Measurements from ENCODE around the gene CADPS2.

Gene CADPS2

GRCh38 chr7:122577449-122578003 is 308.7 kb downstream of the CADPS2 start:
- Histone ChIP-seq H3K27me3 (ENCODE audit: control insufficient read depth, insufficient read depth, low read length) (no peaks in the 10 kb centered on the region), H3K27ac (ENCODE audit: low read depth, low read length) (no peak overlapping the region), H3K4me1 (ENCODE audit: control insufficient read depth, insufficient read depth, low read length) (peaks cover 9% of the 10 kb centered on the region; the same call in 1 of the 2 replicates), H3K36me3 (ENCODE audit: control insufficient read depth, insufficient read depth, low read length) (0 out of 2 replicates have a peak, but pooled peaks cover 4% of the 10 kb centered on the region), H3K9me3 (ENCODE audit: control insufficient read depth, insufficient read depth, low read length) (no peaks in the 10 kb centered on the region), H3K4me3 (ENCODE audit: low read depth, low read length) (no peak overlapping the region), H3K9ac (ENCODE audit: low read depth, low read length) (no peak overlapping the region)

GRCh38 chr7:122572706-122573105 is 313.6 kb downstream of the CADPS2 start:
- H3K4me1 ChIP-seq (ENCODE audit: control insufficient read depth, insufficient read depth, low read length) = no peaks in the 10 kb centered on the region
- H3K27ac ChIP-seq (ENCODE audit: low read depth, low read length) = no peak overlapping the region
- no peak overlapping the region for H3K4me3 ChIP-seq (ENCODE audit: low read depth, low read length)
- no peaks in the 10 kb centered on the region for H3K36me3 ChIP-seq (ENCODE audit: control insufficient read depth, insufficient read depth, low read length)
- no peaks in the 10 kb centered on the region for H3K27me3 ChIP-seq (ENCODE audit: control insufficient read depth, insufficient read depth, low read length)
- no peak overlapping the region for H3K9ac ChIP-seq (ENCODE audit: low read depth, low read length)
- H3K9me3 ChIP-seq (ENCODE audit: control insufficient read depth, insufficient read depth, low read length) = no peaks in the 10 kb centered on the region

- H3K9ac ChIP-seq (ENCODE audit: low read depth, low read length) = no peak overlapping the region
- H3K27me3 ChIP-seq (ENCODE audit: control insufficient read depth, insufficient read depth, low read length) = no peaks in the 10 kb centered on the region
- no peaks in the 10 kb centered on the region for H3K36me3 ChIP-seq (ENCODE audit: control insufficient read depth, insufficient read depth, low read length)
- H3K4me3 ChIP-seq (ENCODE audit: low read depth, low read length) = no peak overlapping the region
- H3K9me3 ChIP-seq (ENCODE audit: control insufficient read depth, insufficient read depth, low read length) = no peaks in the 10 kb centered on the region
- H3K27ac ChIP-seq (ENCODE audit: low read depth, low read length) = no peak overlapping the region
- H3K4me1 ChIP-seq (ENCODE audit: control insufficient read depth, insufficient read depth, low read length) = peaks cover 18% of the 10 kb centered on the region
These were observed 324.9 kb downstream of the CADPS2 start for GRCh38 chr7:122561326-122561725.

GRCh38 chr7:122556873-122557542 is 329.3 kb downstream of the CADPS2 start:
- H3K4me3 ChIP-seq (ENCODE audit: low read depth, low read length) = no peak overlapping the region
- no peaks in the 10 kb centered on the region for H3K27me3 ChIP-seq (ENCODE audit: control insufficient read depth, insufficient read depth, low read length)
- no peaks in the 10 kb centered on the region for H3K36me3 ChIP-seq (ENCODE audit: control insufficient read depth, insufficient read depth, low read length)
- peaks cover 11% of the 10 kb centered on the region; the same call in 1 of the 2 replicates for H3K4me1 ChIP-seq (ENCODE audit: control insufficient read depth, insufficient read depth, low read length)
- no peak overlapping the region for H3K27ac ChIP-seq (ENCODE audit: low read depth, low read length)
- H3K9me3 ChIP-seq (ENCODE audit: control insufficient read depth, insufficient read depth, low read length) = no peaks in the 10 kb centered on the region
- H3K9ac ChIP-seq (ENCODE audit: low read depth, low read length) = no peak overlapping the region

GRCh38 chr7:122556219-122556618 is 330.0 kb downstream of the CADPS2 start:
- Histone ChIP-seq H3K9me3 (ENCODE audit: control insufficient read depth, insufficient read depth, low read length) (no peaks in the 10 kb centered on the region), H3K27ac (ENCODE audit: low read depth, low read length) (no peak overlapping the region), H3K27me3 (ENCODE audit: control insufficient read depth, insufficient read depth, low read length) (no peaks in the 10 kb centered on the region), H3K4me3 (ENCODE audit: low read depth, low read length) (no peak overlapping the region), H3K9ac (ENCODE audit: low read depth, low read length) (no peak overlapping the region), H3K4me1 (ENCODE audit: control insufficient read depth, insufficient read depth, low read length) (peaks cover 3% of the 10 kb centered on the region; the same call in 1 of the 2 replicates), H3K36me3 (ENCODE audit: control insufficient read depth, insufficient read depth, low read length) (no peaks in the 10 kb centered on the region)

GRCh38 chr7:122553761-122554160 is 332.5 kb downstream of the CADPS2 start:
- H3K27ac ChIP-seq (ENCODE audit: low read depth, low read length) = no peak overlapping the region
- H3K4me1 ChIP-seq (ENCODE audit: control insufficient read depth, insufficient read depth, low read length) = no peaks in the 10 kb centered on the region
- H3K27me3 ChIP-seq (ENCODE audit: control insufficient read depth, insufficient read depth, low read length) = no peaks in the 10 kb centered on the region
- no peak overlapping the region for H3K4me3 ChIP-seq (ENCODE audit: low read depth, low read length)
- H3K9ac ChIP-seq (ENCODE audit: low read depth, low read length) = no peak overlapping the region
- H3K36me3 ChIP-seq (ENCODE audit: control insufficient read depth, insufficient read depth, low read length) = no peaks in the 10 kb centered on the region
- H3K9me3 ChIP-seq (ENCODE audit: control insufficient read depth, insufficient read depth, low read length) = no peaks in the 10 kb centered on the region

- Histone ChIP-seq H3K9ac (ENCODE audit: low read depth, low read length) (no peak overlapping the region), H3K36me3 (ENCODE audit: control insufficient read depth, insufficient read depth, low read length) (no peaks in the 10 kb centered on the region), H3K27me3 (ENCODE audit: control insufficient read depth, insufficient read depth, low read length) (no peaks in the 10 kb centered on the region), H3K4me1 (ENCODE audit: control insufficient read depth, insufficient read depth, low read length) (no peaks in the 10 kb centered on the region), H3K27ac (ENCODE audit: low read depth, low read length) (no peak overlapping the region), H3K4me3 (ENCODE audit: low read depth, low read length) (no peak overlapping the region), H3K9me3 (ENCODE audit: control insufficient read depth, insufficient read depth, low read length) (no peaks in the 10 kb centered on the region)
These were observed 333.5 kb downstream of the CADPS2 start for GRCh38 chr7:122552769-122553168.

- Histone ChIP-seq H3K4me3 (ENCODE audit: low read depth, low read length) (no peak overlapping the region), H3K9me3 (ENCODE audit: control insufficient read depth, insufficient read depth, low read length) (no peaks in the 10 kb centered on the region), H3K27me3 (ENCODE audit: control insufficient read depth, insufficient read depth, low read length) (no peaks in the 10 kb centered on the region), H3K4me1 (ENCODE audit: control insufficient read depth, insufficient read depth, low read length) (0 out of 2 replicates have a peak, but pooled peaks cover 2% of the 10 kb centered on the region), H3K36me3 (ENCODE audit: control insufficient read depth, insufficient read depth, low read length) (no peaks in the 10 kb centered on the region), H3K27ac (ENCODE audit: low read depth, low read length) (no peak overlapping the region), H3K9ac (ENCODE audit: low read depth, low read length) (no peak overlapping the region)
These were observed 335.7 kb downstream of the CADPS2 start for GRCh38 chr7:122550545-122550944.

GRCh38 chr7:122549578-122549977 is 336.7 kb downstream of the CADPS2 start:
- Histone ChIP-seq H3K9me3 (ENCODE audit: control insufficient read depth, insufficient read depth, low read length) (no peaks in the 10 kb centered on the region), H3K4me1 (ENCODE audit: control insufficient read depth, insufficient read depth, low read length) (0 out of 2 replicates have a peak, but pooled peaks cover 4% of the 10 kb centered on the region), H3K4me3 (ENCODE audit: low read depth, low read length) (no peak overlapping the region)

GRCh38 chr7:122546496-122546895 is 339.8 kb downstream of the CADPS2 start:
- no peak overlapping the region for H3K4me3 ChIP-seq (ENCODE audit: low read depth, low read length)
- no peak overlapping the region for H3K9ac ChIP-seq (ENCODE audit: low read depth, low read length)
- H3K9me3 ChIP-seq (ENCODE audit: control insufficient read depth, insufficient read depth, low read length) = no peaks in the 10 kb centered on the region
- no peaks in the 10 kb centered on the region for H3K36me3 ChIP-seq (ENCODE audit: control insufficient read depth, insufficient read depth, low read length)
- 0 out of 2 replicates have a peak, but pooled peaks cover 4% of the 10 kb centered on the region for H3K4me1 ChIP-seq (ENCODE audit: control insufficient read depth, insufficient read depth, low read length)
- no peak overlapping the region for H3K27ac ChIP-seq (ENCODE audit: low read depth, low read length)
- no peaks in the 10 kb centered on the region for H3K27me3 ChIP-seq (ENCODE audit: control insufficient read depth, insufficient read depth, low read length)

More at GRCh38 chr7:122549578-122549977, 336.7 kb downstream of the CADPS2 start:
- Histone ChIP-seq H3K9ac (ENCODE audit: low read depth, low read length) (no peak overlapping the region), H3K27me3 (ENCODE audit: control insufficient read depth, insufficient read depth, low read length) (no peaks in the 10 kb centered on the region), H3K27ac (ENCODE audit: low read depth, low read length) (no peak overlapping the region), H3K36me3 (ENCODE audit: control insufficient read depth, insufficient read depth, low read length) (no peaks in the 10 kb centered on the region)

GRCh38 chr7:122544463-122544862 is 341.8 kb downstream of the CADPS2 start:
- Histone ChIP-seq H3K36me3 (ENCODE audit: control insufficient read depth, insufficient read depth, low read length) (no peaks in the 10 kb centered on the region), H3K4me1 (ENCODE audit: control insufficient read depth, insufficient read depth, low read length) (0 out of 2 replicates have a peak, but pooled peaks cover 4% of the 10 kb centered on the region), H3K27me3 (ENCODE audit: control insufficient read depth, insufficient read depth, low read length) (no peaks in the 10 kb centered on the region), H3K27ac (ENCODE audit: low read depth, low read length) (no peak overlapping the region), H3K9me3 (ENCODE audit: control insufficient read depth, insufficient read depth, low read length) (no peaks in the 10 kb centered on the region), H3K4me3 (ENCODE audit: low read depth, low read length) (no peak overlapping the region), H3K9ac (ENCODE audit: low read depth, low read length) (no peak overlapping the region)

Measured in HUES48 (cell line).